Ovary (tissue), 9 donors: ENCODE results near the gene FBXO4. TPM values are rescaled to one million over a fixed set of nuclear protein-coding genes. Genes with fewer than 3 reads are reported as not detected.

Experiments used
- DNase-seq, 5 donors: peaks; one replicate each; pipeline ENCODE4 v3.0.0-alpha.2; 2019 to 2020
- H3K27ac ChIP-seq, 2 donors: fragments of 200-600 bp; one replicate each; pipeline versions ENCODE4 v1.5.1 to v1.8.0; 2019 to 2022
- H3K27me3 ChIP-seq: fragments of 200-600 bp; one replicate; pipeline ENCODE4 v1.8.0; 2022
- H3K36me3 ChIP-seq: fragments of 200-600 bp; sonication (generic); one replicate; pipeline ENCODE4 v1.5.1; 2019
- H3K4me1 ChIP-seq: one replicate; pipeline ENCODE4 v1.8.1; 2013; ENCODE audit warnings: mild to moderate bottlenecking, moderate library complexity; ENCODE audit not compliant: insufficient read depth
- H3K4me3 ChIP-seq: fragments of 200-600 bp; sonication (generic); one replicate; pipeline ENCODE4 v1.5.1; 2017
- H3K9me3 ChIP-seq, 2 donors: fragments of 200-600 bp in 1 of 2; sonication (generic) in 1 of 2; one replicate each; pipeline versions ENCODE4 v1.5.1 to v1.8.1; 2013 to 2019; ENCODE audit warnings: mild to moderate bottlenecking in 1 of 2, moderate library complexity in 1 of 2
- EP300 ChIP-seq: sonication (generic); formaldehyde crosslinking; IDR thresholded peaks from one replicate; pipeline ENCODE4 v1.6.1; 2017; ENCODE audit warnings: antibody characterized with exemption
- POLR2A ChIP-seq: fragments of 450-650 bp; IDR thresholded peaks from one replicate; pipeline ENCODE4 v1.6.1; 2017; ENCODE audit warnings: antibody characterized with exemption, mild to moderate bottlenecking, moderate library complexity
- WGBS, 3 donors: extraction: QIAGEN DNeasy Blood & Tissue Kit in 1 of 3; methylation state at CpG; one replicate each; pipeline versions ENCODE4 v1.1.5 to v1.1.7; 2013 to 2017; 5-methylcytosine and 5-hydroxymethylcytosine counted together
- intact Hi-C, 4 donors: fragments of 100-400 bp; cut with DNase I; formaldehyde crosslinking; loops; one replicate each; pipeline versions ENCODE4 v1.11.0 to v1.15.1; 2022 to 2023
- polyA plus RNA-seq, 2 donors: library from polyadenylated mRNA; stranded (reverse); fragments of 200-250 nt in 1 of 2; fragments of 350-450 nt in 1 of 2; fragmentation: Illumina TruSeq in 1 of 2; extraction: RNeasy Lipid Tissue Mini Kit (QIAGEN cat#74804) in 1 of 2; gene quantifications; one replicate each; pipeline ENCODE4 v1.2.3, GENCODE V29; 2013 to 2014
- total RNA-seq, 7 donors: library from RNA; depleted of rRNA in 2 of 7; stranded (reverse); fragments of >200 nt in 2 of 7; fragmentation: NEBNext Ultra II Directional in 3 of 7; extraction: Animal tissue kit (Norgen Biotek cat#: 25700) in 3 of 7; gene quantifications; one replicate each; pipeline versions ENCODE4 v1.1.0 to v1.2.4, GENCODE V29; 2016 to 2023
- TF ChIP-seq, protein P1 (sequence below), 3 donors: fragments of 450-650 bp in 2 of 3; fragments of 200-600 bp in 1 of 3; IDR thresholded peaks; one replicate each; pipeline versions ENCODE4 v1.5.1 to v1.8.0; 2016 to 2022; ENCODE audit warnings: antibody characterized with exemption in 3 of 3, mild to moderate bottlenecking in 1 of 3
- donor health status: DM: no; HTN: no; CAD: no; lungs with moderate emphysema.
- donor health status: DM: no; HTN: no; CAD: no.
- donor health status: Bipolar disorder and iron deficiency.
- donor health status: DM: yes; HTN: yes; CAD: no.
- donor health status: DM: no; HTN: no; CAD: no.
- donor health status: DM: yes; HTN: yes; CAD: no.

FBXO4 gene
- total and polyA plus RNA-seq, 9 donors = 7.4 to 16.3 (median 8.7) TPM

DNA sequence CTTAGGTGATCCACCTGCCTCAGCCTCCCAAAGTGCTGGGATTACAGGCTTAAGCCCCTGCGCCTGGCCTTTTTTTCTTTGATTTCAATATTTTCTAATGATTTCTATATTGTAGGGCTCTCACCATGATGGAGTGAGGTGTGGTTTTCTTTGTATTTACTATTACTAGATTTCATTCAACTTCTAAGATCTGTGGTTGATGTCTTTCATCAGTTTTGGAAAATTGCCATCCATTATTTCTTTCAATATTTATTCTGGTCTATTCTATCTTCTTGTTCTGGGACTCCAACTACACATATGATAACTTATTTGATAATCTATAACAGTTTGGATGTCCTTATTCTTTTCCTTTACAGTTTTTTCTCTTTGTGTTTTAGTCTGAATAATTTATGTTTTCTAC, 31.9 kb downstream of the FBXO4 start:
- TF ChIP-seq, protein P1, sequence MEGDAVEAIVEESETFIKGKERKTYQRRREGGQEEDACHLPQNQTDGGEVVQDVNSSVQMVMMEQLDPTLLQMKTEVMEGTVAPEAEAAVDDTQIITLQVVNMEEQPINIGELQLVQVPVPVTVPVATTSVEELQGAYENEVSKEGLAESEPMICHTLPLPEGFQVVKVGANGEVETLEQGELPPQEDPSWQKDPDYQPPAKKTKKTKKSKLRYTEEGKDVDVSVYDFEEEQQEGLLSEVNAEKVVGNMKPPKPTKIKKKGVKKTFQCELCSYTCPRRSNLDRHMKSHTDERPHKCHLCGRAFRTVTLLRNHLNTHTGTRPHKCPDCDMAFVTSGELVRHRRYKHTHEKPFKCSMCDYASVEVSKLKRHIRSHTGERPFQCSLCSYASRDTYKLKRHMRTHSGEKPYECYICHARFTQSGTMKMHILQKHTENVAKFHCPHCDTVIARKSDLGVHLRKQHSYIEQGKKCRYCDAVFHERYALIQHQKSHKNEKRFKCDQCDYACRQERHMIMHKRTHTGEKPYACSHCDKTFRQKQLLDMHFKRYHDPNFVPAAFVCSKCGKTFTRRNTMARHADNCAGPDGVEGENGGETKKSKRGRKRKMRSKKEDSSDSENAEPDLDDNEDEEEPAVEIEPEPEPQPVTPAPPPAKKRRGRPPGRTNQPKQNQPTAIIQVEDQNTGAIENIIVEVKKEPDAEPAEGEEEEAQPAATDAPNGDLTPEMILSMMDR (IDR thresholded peaks at IDR 0.05) = no peak
- TF ChIP-seq EP300 (no peak), POLR2A (no peak)
- H3K27me3 ChIP-seq = no peaks in the 10 kb centered on the region
- intact Hi-C loops = no loop called here
- DNase-seq = no peak
- H3K9me3 ChIP-seq = no peaks in the 10 kb centered on the region
- H3K4me1 ChIP-seq = no peaks in the 10 kb centered on the region
- 96 to 100% (median 97%) methylated on average over 1 of the region's 1 CpG for WGBS, 3 donors
- no peaks in the 10 kb centered on the region for H3K36me3 ChIP-seq
- H3K27ac ChIP-seq = no peak overlapping the region
- H3K4me3 ChIP-seq = no peak overlapping the region

- Histone ChIP-seq H3K36me3 (no peaks in the 10 kb centered on the region), H3K27me3 (no peaks in the 10 kb centered on the region), H3K27ac (no peak overlapping the region), H3K4me1 (no peaks in the 10 kb centered on the region), H3K4me3 (no peak overlapping the region), H3K9me3 (no peaks in the 10 kb centered on the region)
- no peak for DNase-seq
- TF ChIP-seq, protein P1 (IDR thresholded peaks at IDR 0.05) = no peak
- TF ChIP-seq POLR2A (no peak), EP300 (no peak)
- intact Hi-C loops = no loop called here
Observed at GRCh38 chr5:41960481-41960880, 35.4 kb downstream of the FBXO4 start.

GRCh38 chr5:41961736-41962135, 36.7 kb downstream of the FBXO4 start:
- H3K36me3 ChIP-seq = no peaks in the 10 kb centered on the region
- no peaks in the 10 kb centered on the region for H3K27me3 ChIP-seq
- TF ChIP-seq EP300 (no peak), POLR2A (no peak)
- TF ChIP-seq, protein P1 (IDR thresholded peaks at IDR 0.05) = no peak
- intact Hi-C loops = no loop called here
- H3K27ac ChIP-seq = no peak overlapping the region
- no peaks in the 10 kb centered on the region for H3K4me1 ChIP-seq
- H3K9me3 ChIP-seq = no peaks in the 10 kb centered on the region
- H3K4me3 ChIP-seq = no peak overlapping the region
- no peak for DNase-seq
- WGBS, 3 donors = 83 to 100% (median 89%) methylated on average over 1 of the region's 1 CpG

GRCh38 chr5:41962491-41962890, 37.4 kb downstream of the FBXO4 start:
- intact Hi-C loops = no loop called here
- H3K4me3 ChIP-seq = no peak overlapping the region

More at GRCh38 chr5:41962491-41962890, 37.4 kb downstream of the FBXO4 start:
- Histone ChIP-seq H3K27ac (no peak overlapping the region), H3K27me3 (no peaks in the 10 kb centered on the region), H3K4me1 (no peaks in the 10 kb centered on the region), H3K36me3 (no peaks in the 10 kb centered on the region), H3K9me3 (no peaks in the 10 kb centered on the region)
- WGBS, 3 donors = 82 to 90% (median 84%) methylated on average over 3 of the region's 3 CpGs
- DNase-seq = no peak
- TF ChIP-seq POLR2A (no peak), EP300 (no peak)
- TF ChIP-seq, protein P1 (IDR thresholded peaks at IDR 0.05) = no peak
